Kasumi-1 (cell line): ENCODE measurements around the gene LRRC42.

Experiments used
- DNase-seq, 2 experiments: peaks; one replicate each; lab custom pipeline; 2025; lab: John Stamatoyannopoulos, UW

Gene LRRC42

DNA sequence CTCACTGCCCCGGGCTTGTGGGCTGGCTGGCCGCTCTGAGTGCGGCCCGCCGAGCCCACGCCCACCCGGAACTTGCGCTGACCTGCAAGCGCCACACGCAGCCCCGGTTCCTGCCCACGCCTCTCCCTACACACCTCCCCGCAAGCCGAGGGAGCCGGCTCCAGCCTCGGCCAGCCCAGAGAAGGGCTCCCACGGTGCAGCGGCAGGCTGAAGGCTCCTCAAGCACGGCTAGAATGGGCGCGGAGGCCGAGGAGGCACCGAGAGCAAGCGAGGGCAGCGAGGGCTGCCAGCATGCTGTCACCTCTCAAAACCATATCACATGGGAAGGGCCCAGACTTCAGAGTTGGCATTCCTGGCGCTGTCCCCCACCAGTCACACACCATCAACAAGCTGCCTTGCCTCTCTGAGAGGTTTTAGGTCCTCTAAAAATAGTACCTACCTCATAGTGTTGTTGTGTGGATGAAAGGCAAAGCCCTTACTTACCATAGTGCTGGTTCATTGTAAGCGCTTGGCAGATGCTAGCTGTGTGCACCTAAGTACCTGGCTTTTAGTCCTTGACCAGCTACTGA, 58.4 kb downstream of the LRRC42 start:
- DNase-seq, result no peak

DNA sequence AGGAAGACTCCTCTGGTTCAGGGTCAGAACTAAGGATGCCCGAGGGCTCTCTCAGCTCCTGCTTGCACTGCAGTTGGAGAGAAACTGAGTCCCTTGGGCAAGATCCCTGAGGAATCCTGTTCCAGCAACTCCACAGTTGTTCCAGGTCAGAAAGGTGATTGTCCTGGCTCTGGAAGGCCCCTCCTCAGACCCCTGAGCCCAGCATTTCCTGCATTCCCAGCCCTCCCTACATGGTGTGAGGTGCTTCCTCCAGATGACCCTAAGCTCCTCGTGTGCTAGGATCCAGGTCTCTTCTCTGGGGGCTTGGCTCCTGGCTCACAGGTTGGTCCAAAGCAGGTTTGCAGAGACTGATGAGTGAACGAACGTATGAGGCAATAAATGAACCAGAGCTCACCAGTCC, 60.4 kb downstream of the LRRC42 start:
- no peak for DNase-seq

DNA sequence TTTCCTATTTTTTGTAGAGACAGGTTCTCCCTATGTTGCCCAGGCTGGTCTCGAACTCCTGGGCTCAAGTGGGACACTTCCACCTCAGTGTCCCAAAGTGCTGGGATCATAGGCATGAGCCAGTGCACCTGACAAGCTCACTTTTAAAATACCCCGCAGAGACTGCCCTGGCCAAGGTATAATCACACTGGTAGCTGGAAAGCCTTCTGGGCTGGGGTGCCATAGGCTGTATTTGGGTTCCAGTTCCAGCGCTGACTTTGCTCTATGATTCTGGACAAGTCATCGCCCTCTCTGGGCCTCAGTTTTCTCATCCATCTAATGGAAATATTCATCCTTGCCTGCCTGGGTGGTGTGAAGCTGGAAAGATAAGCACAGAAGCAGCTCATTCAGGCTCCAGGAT, 61.5 kb downstream of the LRRC42 start:
- no peak for DNase-seq

DNA sequence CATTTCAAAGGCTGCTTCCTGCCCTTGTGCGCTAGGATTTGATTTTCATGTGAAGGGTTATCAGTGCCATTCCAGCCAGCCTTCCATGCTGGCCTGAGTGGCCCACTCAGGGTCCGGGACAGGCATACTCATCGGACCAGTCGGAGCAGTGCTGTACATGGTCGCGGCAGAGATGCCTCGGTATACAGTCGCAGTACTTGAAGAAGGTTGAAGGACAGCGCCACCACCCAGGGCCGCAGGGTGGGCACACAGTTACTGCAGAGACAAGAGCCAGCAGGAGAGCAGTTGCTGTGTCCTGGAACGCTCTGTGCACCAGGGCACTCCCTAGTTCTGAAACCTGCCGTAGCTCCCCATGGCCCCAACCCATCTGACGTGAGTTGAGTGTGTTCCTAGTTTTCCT, 62.7 kb downstream of the LRRC42 start:
- no peak for DNase-seq

DNA sequence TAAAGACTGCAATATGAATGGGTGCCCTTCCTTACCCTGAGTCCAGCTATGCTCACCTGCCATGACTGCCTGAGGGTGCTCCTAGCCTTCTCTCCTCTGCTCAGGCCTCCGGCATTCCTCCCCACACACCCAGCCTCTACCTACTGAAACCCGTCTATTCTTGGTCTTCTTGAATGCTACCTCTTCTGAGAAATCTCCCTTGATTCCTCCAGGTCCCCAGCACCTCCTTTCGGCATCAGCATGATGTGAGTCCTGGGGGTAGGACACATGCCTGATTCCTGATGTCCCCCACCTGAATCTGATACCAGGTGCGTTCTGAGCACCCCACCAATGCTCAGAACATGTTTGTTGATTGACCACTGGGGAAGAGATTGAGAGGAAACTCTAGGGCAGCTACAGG, 63.3 kb downstream of the LRRC42 start:
- no peak for DNase-seq

DNA sequence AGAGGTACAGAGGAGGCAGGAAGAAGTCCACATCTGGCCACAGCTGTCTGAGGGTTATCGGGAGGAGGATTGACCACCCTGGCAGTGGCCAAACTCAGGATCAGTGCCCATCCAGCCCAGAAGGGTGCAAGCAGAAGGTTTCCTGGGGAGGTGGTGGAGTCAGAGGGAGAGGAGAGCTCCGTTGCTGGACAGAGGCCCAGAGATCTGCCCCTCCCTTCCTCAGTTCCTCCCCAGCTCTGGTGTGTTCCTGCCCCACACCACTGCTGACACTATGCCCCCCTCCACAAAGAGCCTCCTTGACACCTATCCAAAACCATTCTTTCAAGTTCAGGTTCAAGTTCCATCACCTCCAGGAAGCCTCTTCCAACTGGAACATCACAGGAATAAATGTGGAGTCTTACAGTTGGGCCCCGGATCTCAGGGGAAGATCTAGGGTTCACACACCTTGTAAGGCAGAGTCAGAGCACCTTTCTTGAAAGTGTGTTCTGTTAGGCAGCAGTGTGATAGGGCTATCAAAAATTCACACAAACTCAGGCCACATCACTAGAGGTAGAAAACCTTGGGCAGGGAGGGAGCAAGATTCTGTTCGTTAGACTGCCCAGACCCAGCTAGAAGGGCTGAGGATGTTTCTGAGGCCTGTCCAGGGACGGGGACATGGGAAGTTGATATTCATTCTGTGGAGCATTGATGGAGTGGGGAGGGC, 64.4 kb downstream of the LRRC42 start:
- no peak for DNase-seq

DNA sequence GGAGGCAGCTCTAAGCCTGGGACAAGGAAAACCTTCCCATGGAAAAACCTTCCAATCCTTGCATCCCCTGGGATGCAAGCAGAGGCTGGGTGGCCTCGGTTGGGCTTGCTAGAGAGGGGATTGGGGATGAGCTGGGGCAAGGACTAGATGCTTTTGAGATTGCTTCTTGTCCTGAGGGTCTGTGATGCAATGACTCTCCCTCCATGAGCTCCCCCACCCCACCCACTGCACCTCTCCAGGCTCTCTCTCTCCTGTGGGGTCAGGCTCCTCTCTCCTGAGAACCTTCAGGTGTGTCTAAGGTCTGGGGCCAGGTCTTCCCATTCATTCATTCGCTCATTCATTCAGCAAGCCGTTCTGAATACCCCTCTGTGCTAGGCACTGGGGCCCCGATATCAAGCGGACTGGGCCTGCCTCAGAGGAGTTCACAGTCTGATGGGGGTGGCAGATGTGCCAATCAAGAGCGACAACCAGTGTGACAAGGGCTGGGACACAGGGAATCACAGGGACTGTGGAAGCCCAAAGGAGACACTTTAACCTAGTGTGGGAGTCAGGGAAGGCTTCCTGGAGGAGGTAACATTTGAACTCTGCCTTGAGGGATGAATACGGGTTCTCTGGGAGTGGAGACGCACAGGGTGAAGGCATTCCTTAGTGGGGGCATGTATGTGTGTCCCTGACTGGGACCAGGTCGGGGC, 65.3 kb downstream of the LRRC42 start:
- DNase-seq, result no peak

DNA sequence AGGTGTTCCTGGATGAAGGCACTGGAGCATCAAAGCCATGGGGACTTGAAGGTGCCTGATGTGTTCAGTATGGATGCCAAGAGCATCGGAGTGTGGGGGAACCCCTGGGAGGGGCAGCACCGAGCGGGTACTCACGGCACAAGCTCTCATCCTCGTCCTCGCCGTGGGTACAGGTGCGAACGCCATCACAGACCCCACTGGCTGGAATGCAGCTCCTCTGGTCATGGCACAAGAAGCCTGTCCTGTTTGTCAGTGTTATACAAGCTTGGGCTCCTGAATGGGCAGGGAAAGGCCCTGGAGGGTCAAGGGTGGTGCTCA, 65.8 kb downstream of the LRRC42 start:
- DNase-seq, result no peak

DNA sequence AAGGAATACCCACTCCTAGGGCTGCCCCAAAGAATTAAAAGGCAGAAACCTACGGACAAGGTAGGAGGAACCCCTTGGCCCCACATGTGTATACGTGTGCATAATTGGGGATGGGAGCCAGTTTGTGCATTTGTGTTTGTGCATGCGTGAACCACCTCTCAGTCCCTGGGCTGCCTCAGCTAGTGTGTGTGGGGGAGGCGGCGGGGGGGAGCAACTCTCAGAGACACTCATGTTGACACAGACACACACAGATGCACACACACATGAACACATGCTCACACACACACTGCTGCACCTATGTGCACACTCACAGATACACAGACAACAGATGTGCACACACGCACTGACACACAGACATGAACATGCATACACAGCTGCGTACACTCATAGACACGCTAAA, 66.7 kb downstream of the LRRC42 start:
- DNase-seq, result no peak

DNA sequence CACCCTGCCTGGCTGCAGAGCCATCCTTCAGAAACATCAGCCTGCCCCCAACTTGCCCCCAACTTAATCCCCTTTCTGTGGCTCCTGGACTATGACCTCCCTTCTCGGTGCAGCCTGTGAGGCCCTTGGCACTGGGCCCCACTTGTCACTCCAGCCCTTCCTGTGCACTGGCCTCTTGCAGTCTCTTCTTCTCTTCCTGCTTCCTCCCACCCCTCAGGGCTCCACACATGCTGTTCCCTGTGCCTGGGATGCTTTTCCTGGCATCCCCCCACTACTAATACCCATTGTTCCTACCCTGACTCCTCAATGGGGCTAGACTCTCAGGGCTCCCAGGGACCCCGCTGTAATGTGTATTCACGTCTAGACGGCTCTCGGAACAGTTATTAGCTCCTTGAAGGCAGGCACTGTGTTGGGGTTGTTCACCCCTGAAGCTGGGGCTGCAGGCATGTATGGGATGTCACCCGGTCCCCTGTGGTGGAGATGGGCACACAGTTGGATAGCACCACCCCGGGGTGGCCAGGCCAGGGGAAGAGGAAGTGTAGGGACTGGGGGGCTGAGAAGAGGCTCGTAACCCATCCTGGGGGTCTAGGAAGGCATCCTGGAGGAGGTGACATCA, 67.4 kb downstream of the LRRC42 start:
- DNase-seq, result no peak

DNA sequence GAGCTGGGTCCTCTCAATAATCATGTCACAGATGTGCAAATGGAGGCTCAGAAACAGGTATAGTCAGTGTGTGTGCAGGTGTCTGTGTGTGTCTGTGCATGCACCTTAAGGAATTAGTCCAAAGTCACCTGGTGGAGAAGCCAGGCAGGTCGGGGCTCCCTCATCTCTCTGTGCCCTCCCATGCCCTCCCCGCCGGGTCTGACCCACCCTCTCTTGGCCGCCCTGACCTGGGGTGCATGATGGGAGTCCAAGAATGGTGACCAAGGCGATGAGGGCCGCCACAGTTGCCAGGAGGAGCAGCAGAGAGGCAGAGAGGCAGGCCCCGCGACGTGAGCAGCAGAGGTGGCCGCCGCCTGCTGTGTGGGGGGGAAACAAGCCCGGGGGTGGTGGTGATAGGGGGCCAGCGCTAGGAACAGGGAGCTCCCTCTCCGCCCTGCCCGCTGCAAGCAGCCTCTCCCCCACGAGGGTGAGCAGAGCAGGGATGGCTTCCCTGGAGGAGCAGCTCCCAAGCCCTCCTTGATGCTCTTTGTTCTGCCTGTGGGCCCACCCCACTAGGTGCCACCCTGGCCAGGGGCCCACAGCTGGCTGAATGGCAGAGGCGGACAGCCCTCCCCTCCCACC, 68.0 kb downstream of the LRRC42 start:
- no peak for DNase-seq

DNA sequence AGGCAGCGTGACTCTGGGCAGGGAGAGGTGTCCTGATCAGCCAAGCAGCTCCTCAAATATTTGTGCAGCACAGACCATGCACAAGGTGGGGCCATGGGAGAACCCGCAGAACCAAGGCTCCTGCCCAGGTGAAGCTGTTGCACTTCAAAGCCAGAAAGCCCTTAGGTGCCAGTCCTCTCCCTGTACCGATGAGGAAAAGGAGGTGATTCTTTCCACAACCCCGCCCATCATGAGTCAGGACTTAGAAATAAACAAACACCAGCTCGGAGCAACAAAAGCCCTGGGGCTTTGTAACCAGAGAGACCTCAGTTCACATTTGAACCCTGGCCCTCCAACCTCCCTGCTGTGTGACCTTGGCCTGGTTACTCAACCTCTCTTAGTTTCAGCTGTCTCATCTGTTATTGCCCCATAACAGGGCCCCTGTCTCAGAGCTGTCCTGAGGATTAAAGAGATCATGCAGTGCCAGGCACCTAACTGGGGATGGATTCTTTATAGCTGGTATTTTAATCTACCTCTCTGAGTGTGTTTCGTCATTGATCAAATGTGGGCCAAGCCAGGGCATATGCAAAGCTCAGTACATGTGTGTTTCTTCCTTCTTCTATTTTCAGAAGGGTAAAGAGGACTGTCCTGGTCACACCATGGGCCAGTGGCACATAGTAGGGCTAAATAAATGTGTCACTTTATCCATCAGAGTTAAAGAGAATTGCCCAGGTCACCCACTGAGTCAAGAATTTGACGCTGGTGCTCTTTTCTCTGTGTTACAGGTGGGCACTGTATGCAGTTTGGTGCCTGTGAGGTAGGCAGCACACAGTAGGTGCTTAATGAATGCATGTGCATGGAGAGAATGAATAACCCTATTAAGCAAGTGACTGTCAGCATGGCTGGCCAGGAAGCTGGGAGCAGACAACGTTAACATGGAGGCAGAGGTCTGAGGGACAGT, 70.5 kb downstream of the LRRC42 start:
- DNase-seq, result no peak
